WTC11 (cell line): Measurements from ENCODE around the gene ABL1.

Experiments
- CTCF ChIP-seq: fragments of 200-600 bp; IDR thresholded peaks from 2 replicates; pipeline ENCODE4 v1.8.0; 2022; ENCODE audit warnings: antibody characterized with exemption
- NR3C1 ChIP-seq: sonication (generic); formaldehyde crosslinking; conservative IDR thresholded peaks from 2 replicates; pipeline ENCODE4 v1.8.1; 2023; ENCODE audit warnings: low read depth, mild to moderate bottlenecking, missing genetic modification reagents
- TF ChIP-seq, protein P1 (sequence below): fragments of 250-450 bp; sonication (Bioruptor Pico); IDR thresholded peaks from 2 replicates; pipeline ENCODE4 v2.1.2; 2022; ENCODE audit warnings: mild to moderate bottlenecking, moderate library complexity

DNA sequence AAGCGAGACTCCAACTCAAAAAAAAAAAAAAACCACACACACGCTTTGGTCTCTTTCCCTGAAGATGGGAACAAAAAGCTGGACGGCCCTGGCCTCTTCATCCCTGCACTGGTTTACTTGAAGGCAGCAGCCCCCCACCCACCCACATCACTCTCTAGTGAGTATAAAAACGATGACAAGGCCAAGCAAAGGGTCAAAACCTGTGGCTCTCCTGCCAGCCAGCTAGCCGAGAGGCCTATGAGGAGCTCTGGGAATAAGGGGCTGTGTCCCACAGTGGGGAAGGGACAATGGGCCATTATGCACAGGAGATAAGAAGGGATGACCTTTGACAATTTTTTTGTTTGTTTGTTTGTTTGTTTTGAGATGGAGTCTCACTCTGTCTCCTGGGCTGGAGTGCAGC is 48.4 kb downstream of the ABL1 start:
- TF ChIP-seq, protein P1, sequence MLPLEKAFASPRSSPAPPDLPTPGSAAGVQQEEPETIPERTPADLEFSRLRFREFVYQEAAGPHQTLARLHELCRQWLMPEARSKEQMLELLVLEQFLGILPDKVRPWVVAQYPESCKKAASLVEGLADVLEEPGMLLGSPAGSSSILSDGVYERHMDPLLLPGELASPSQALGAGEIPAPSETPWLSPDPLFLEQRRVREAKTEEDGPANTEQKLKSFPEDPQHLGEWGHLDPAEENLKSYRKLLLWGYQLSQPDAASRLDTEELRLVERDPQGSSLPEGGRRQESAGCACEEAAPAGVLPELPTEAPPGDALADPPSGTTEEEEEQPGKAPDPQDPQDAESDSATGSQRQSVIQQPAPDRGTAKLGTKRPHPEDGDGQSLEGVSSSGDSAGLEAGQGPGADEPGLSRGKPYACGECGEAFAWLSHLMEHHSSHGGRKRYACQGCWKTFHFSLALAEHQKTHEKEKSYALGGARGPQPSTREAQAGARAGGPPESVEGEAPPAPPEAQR (CRISPR knock-in tag) = no peak
- no peak for TF ChIP-seq CTCF
- TF ChIP-seq NR3C1 (CRISPR knock-in tag) = no peak
